Activated CD4-positive, CD25-positive, alpha-beta regulatory T cell treated with anti-CD3 and anti-CD28 coated beads, Interleukin-2, amount 50 U/mL, for 72 hours (primary cell): ENCODE measurements around the gene TPSD1.
"Not testable (repeated sequence)": the region's sequence is repeated elsewhere in the genome, so short reads cannot be mapped to it uniquely, and the experiment has no call there.

Experiments
- DNase-seq: peaks from one replicate; pipeline ENCODE4 v3.0.0; 2021

TPSD1 gene

GRCh38 chr16:1264345-1265089 lies 8.6 kb downstream of the TPSD1 start:
- DNase-seq, result no peak

- no peak for DNase-seq
Observed at GRCh38 chr16:1265090-1265630, 9.3 kb downstream of the TPSD1 start.

- DNase-seq, result no peak
Observed at GRCh38 chr16:1265826-1266225, 10.0 kb downstream of the TPSD1 start.

GRCh38 chr16:1269418-1269817 lies 13.5 kb downstream of the TPSD1 start:
- DNase-seq, result not testable (repeated sequence)

GRCh38 chr16:1271380-1271723 lies 15.5 kb downstream of the TPSD1 start:
- no peak for DNase-seq

GRCh38 chr16:1271724-1272413 lies 16.0 kb downstream of the TPSD1 start:
- DNase-seq, result not testable (repeated sequence)

GRCh38 chr16:1272453-1273198 lies 16.8 kb downstream of the TPSD1 start:
- no peak for DNase-seq

- DNase-seq, result no peak
Observed at GRCh38 chr16:1273816-1274215, 17.9 kb downstream of the TPSD1 start.

- no peak for DNase-seq
Observed at GRCh38 chr16:1274767-1275166, 18.9 kb downstream of the TPSD1 start.

- DNase-seq, result no peak
Observed at GRCh38 chr16:1275791-1276579, 20.1 kb downstream of the TPSD1 start.

- DNase-seq, result no peak
Observed at GRCh38 chr16:1276580-1276878, 20.7 kb downstream of the TPSD1 start.

GRCh38 chr16:1277151-1277598 lies 21.3 kb downstream of the TPSD1 start:
- DNase-seq, result no peak

- DNase-seq, result no peak
Observed at GRCh38 chr16:1277617-1278282, 21.9 kb downstream of the TPSD1 start.

GRCh38 chr16:1278477-1278876 lies 22.6 kb downstream of the TPSD1 start:
- no peak for DNase-seq

GRCh38 chr16:1279081-1279944 lies 23.4 kb downstream of the TPSD1 start:
- no peak for DNase-seq

GRCh38 chr16:1279945-1280589 lies 24.2 kb downstream of the TPSD1 start:
- DNase-seq, result no peak

- DNase-seq, result no peak
Observed at GRCh38 chr16:1280783-1281182, 24.9 kb downstream of the TPSD1 start.

GRCh38 chr16:1281517-1281916 lies 25.6 kb downstream of the TPSD1 start:
- no peak for DNase-seq

GRCh38 chr16:1282324-1282973 lies 26.6 kb downstream of the TPSD1 start:
- DNase-seq, result no peak

GRCh38 chr16:1283296-1283695 lies 27.4 kb downstream of the TPSD1 start:
- no peak for DNase-seq
